ENCODE measurements around the gene ARAP2. TPM values are rescaled to one million over a fixed set of nuclear protein-coding genes. Genes with fewer than 3 reads are reported as not detected.

Gene ARAP2
- total RNA-seq, 1 experiment from 2014 or later = 25.8 TPM

DNA sequence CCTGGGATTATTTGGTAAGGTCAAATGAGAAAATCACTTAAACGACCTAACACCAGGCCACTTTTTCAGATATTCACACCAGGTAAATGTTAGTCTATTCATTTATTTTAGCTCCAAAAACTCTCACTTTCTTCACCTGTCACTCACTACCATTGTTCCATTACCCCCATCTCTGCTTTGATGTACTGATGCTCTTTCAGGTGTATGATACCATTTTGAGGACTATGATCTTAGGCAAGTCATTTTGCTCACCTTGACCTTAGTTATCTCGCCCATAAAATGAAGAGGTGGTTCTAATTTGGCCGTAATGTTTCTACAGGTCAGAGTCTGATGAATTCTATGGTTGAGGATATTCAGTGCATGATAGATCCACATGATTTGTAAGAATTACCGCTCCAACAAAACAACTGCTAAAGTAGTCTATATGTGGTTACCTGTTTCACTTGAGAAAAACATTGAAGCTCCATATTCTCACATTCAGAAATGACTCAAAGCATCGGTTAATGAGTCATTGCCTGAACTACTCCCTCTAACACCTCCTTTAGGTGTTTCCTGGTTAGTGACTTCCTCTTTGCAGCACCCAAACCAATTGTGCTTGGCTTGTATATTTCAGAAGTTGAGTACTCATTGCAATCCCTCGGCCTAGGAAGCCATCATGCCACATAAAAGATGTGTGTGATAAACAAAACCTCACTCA is 41.6 kb upstream of the ARAP2 start:
- no peaks in the 10 kb centered on the region for H3K79me2 ChIP-seq (ENCODE audit: low read depth)
- no peaks in the 10 kb centered on the region for H3K27me3 ChIP-seq (ENCODE audit: insufficient read depth, low read depth)
- H3K9me3 ChIP-seq (ENCODE audit: insufficient read depth, low read depth) = no peaks in the 10 kb centered on the region
- POLR2A ChIA-PET (ENCODE audit: unreplicated experiment) = no interaction called here
- peaks cover 8% of the 10 kb centered on the region; the same call in 1 of the 2 replicates for H3K4me1 ChIP-seq (replicated peaks; ENCODE audit: insufficient read depth)
- no peak overlapping the region for H3K4me3 ChIP-seq
- intact Hi-C loops (cut with micrococcal nuclease; ENCODE audit: unreplicated experiment) = no loop called here
- CTCF ChIA-PET = no interaction called here
- H3K27ac ChIP-seq = no peak overlapping the region
- no peaks in the 10 kb centered on the region for H3K36me3 ChIP-seq (ENCODE audit: low read depth)
- TF ChIP-seq EZH2 (IDR thresholded peaks at IDR 0.05; ENCODE audit: low read depth) = no peak
- TF ChIP-seq, protein P1, sequence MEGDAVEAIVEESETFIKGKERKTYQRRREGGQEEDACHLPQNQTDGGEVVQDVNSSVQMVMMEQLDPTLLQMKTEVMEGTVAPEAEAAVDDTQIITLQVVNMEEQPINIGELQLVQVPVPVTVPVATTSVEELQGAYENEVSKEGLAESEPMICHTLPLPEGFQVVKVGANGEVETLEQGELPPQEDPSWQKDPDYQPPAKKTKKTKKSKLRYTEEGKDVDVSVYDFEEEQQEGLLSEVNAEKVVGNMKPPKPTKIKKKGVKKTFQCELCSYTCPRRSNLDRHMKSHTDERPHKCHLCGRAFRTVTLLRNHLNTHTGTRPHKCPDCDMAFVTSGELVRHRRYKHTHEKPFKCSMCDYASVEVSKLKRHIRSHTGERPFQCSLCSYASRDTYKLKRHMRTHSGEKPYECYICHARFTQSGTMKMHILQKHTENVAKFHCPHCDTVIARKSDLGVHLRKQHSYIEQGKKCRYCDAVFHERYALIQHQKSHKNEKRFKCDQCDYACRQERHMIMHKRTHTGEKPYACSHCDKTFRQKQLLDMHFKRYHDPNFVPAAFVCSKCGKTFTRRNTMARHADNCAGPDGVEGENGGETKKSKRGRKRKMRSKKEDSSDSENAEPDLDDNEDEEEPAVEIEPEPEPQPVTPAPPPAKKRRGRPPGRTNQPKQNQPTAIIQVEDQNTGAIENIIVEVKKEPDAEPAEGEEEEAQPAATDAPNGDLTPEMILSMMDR (conservative IDR thresholded peaks at IDR 0.05) = no peak
- no peak overlapping the region for H3K4me2 ChIP-seq
- H3F3A ChIP-seq (ENCODE audit: insufficient read depth, low read depth) = no peaks in the 10 kb centered on the region; the same call in 1 of the 2 replicates
- no peaks in the 10 kb centered on the region for H3K9me2 ChIP-seq (ENCODE audit: insufficient read depth)
- H2AFZ ChIP-seq = no peak overlapping the region
- H4K20me1 ChIP-seq (ENCODE audit: insufficient read depth) = no peaks in the 10 kb centered on the region
- peak in 1 of 2 experiments; percentile 68 for DNase-seq
- BruUV-seq (replicated peaks) = no TSS peak

DNA sequence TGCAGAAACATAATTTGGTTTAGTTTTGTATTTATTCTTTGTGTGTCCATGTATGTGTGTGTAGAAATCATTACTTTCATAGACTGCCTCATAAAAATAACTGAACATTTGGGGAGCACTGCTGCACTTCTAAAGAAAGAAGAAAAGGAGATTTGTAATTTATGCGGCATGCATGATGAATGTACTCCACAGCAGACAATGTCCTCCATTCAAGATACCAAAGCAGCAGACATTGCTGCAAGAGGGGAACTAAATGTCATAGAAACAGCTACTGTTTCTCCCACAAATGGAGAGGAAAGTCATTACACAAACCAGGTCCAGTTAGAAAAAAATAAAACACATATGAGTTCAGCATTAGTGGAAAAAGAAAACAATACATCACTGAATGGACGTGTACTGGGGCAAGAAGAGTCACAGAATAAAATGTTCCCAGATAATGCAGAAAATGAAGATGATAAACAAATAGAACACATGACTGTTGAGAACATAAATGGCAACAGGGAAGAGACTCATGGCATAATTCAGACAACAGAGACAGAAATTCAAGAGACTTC is 39.7 kb upstream of the ARAP2 start:
- no peaks in the 10 kb centered on the region for H3K36me3 ChIP-seq (ENCODE audit: low read depth)
- no peak for DNase-seq
- intact Hi-C loops (cut with micrococcal nuclease; ENCODE audit: unreplicated experiment) = no loop called here
- no peak overlapping the region for H3K27ac ChIP-seq
- no peaks in the 10 kb centered on the region for H3K9me3 ChIP-seq (ENCODE audit: insufficient read depth, low read depth)
- ChIA-PET CTCF (no interaction called here), POLR2A (ENCODE audit: unreplicated experiment) (no interaction called here)
- H3K4me2 ChIP-seq = no peak overlapping the region
- H3F3A ChIP-seq (ENCODE audit: insufficient read depth, low read depth) = no peaks in the 10 kb centered on the region
- no peak overlapping the region for H3K4me3 ChIP-seq
- no peak overlapping the region for H2AFZ ChIP-seq
- no peaks in the 10 kb centered on the region for H3K27me3 ChIP-seq (ENCODE audit: insufficient read depth, low read depth)
- no peak for TF ChIP-seq EZH2 (IDR thresholded peaks at IDR 0.05; ENCODE audit: low read depth)
- TF ChIP-seq, protein P1 (conservative IDR thresholded peaks at IDR 0.05) = no peak
- H3K9me2 ChIP-seq (ENCODE audit: insufficient read depth) = no peaks in the 10 kb centered on the region
- BruUV-seq (replicated peaks) = no TSS peak
- no peaks in the 10 kb centered on the region for H4K20me1 ChIP-seq (ENCODE audit: insufficient read depth)
- H3K4me1 ChIP-seq (replicated peaks; ENCODE audit: insufficient read depth) = peaks cover 8% of the 10 kb centered on the region; the same call in 1 of the 2 replicates
- no peaks in the 10 kb centered on the region for H3K79me2 ChIP-seq (ENCODE audit: low read depth)

DNA sequence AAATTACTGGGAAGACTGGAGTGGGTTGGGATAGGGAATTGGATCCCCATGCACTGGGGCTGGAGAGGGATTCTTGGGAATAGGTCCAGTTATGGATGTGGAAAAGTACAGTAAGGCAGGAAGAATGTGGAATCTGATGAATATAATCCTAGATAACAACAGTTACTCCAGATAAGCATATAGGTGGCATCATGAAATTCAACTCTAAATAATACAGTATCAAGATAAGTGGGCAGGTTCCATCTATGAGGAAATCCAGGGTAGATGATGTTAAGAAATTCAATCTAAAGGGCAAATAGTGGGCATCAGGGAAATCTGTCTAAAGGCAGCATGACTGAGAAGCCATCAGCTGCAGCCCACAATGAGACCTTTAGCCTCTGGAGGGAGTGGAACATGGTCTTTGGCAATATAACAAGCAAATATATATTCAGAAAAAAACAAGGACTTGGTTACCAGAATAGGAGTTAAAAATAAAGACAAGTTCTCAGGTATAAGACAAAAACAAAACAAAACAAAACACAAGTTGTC is 38.3 kb upstream of the ARAP2 start:
- DNase-seq = no peak
- TF ChIP-seq, protein P1 (conservative IDR thresholded peaks at IDR 0.05) = no peak
- TF ChIP-seq EZH2 (IDR thresholded peaks at IDR 0.05; ENCODE audit: low read depth) = no peak
- no peaks in the 10 kb centered on the region for H3F3A ChIP-seq (ENCODE audit: insufficient read depth, low read depth)
- no peak overlapping the region for H3K4me3 ChIP-seq
- H3K27ac ChIP-seq = no peak overlapping the region
- no peaks in the 10 kb centered on the region for H3K79me2 ChIP-seq (ENCODE audit: low read depth)
- ChIA-PET POLR2A (ENCODE audit: unreplicated experiment) (interaction anchor here (0.7 kb wide), 1 partner anchor 731 kb away, joined by 4 read pairs; no protein-coding TSS in a partner anchor), CTCF (no interaction called here)
- no peaks in the 10 kb centered on the region for H3K27me3 ChIP-seq (ENCODE audit: insufficient read depth, low read depth)
- no peaks in the 10 kb centered on the region for H3K9me2 ChIP-seq (ENCODE audit: insufficient read depth)
- BruUV-seq (replicated peaks) = no TSS peak
- intact Hi-C loops (cut with micrococcal nuclease; ENCODE audit: unreplicated experiment) = no loop called here
- H2AFZ ChIP-seq = no peak overlapping the region
- no peaks in the 10 kb centered on the region for H3K36me3 ChIP-seq (ENCODE audit: low read depth)
- H3K4me1 ChIP-seq (replicated peaks; ENCODE audit: insufficient read depth) = peaks cover 8% of the 10 kb centered on the region; the same call in 1 of the 2 replicates
- no peak overlapping the region for H3K4me2 ChIP-seq
- H4K20me1 ChIP-seq (ENCODE audit: insufficient read depth) = no peaks in the 10 kb centered on the region
- no peaks in the 10 kb centered on the region for H3K9me3 ChIP-seq (ENCODE audit: insufficient read depth, low read depth)

All from PC-9 (cell line).